Measurements from ENCODE around the gene HIVEP2. TPM values are rescaled to one million over a fixed set of nuclear protein-coding genes. Genes with fewer than 3 reads are reported as not detected.

HIVEP2 gene
- total and polyA plus RNA-seq, 2 donors (not counting 1 experiment from before 2014, with no cell fraction given) = 5.8 to 31.9 TPM

DNA sequence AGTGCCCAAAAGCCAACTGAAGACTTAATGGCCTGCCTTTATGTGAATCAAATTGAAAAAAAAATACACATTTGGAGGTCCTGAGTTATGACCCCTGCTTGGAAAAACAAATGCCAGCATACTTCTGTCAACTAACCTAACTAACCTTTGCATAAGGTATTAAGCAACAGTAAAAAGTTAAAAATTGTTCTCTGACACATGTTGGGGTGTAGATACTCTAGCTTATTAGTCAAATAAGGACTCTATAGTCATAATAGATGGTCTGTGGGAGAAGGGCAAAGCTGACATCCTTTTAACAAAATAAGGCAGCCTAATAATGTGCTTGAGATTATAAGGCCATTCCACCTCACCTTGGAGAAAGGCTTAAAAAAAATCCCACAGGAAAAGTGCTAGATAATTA is 140.5 kb downstream of the HIVEP2 start:
- intact Hi-C loops (cut with micrococcal nuclease) = no loop called here
- no peak overlapping the region for H2AFZ ChIP-seq (ENCODE audit: insufficient read depth, low read depth, low read length, poor library complexity, severe bottlenecking)
- Mint-ChIP-seq H3K4me1 (peaks cover 44% of the 10 kb centered on the region), H3K27ac (no peak overlapping the region), H3K4me3 (no peak overlapping the region), H3K27me3 (no peaks in the 10 kb centered on the region), H3K9me3 (ENCODE audit: insufficient read depth) (no peaks in the 10 kb centered on the region)
- peaks cover 29% of the 10 kb centered on the region for H3K79me2 ChIP-seq (ENCODE audit: control insufficient read depth, insufficient read depth, low read length)
- no peaks in the 10 kb centered on the region for H3K9me3 ChIP-seq (ENCODE audit: control extremely low read depth in 1 of 3, control insufficient read depth in 2 of 3, insufficient read depth in 1 of 3, low read length in 2 of 3)
- DNase-seq = no peak
- ChIA-PET POLR2A (no interaction called here), CTCF (interaction anchor here (1.0 kb wide), 1 partner anchor 10 kb away, joined by 3 read pairs; no protein-coding TSS in a partner anchor)
- H3K4me2 ChIP-seq (replicated peaks; ENCODE audit: low read depth, low read length, poor library complexity, severe bottlenecking) = no peak overlapping the region
- H4K20me1 ChIP-seq (ENCODE audit: control insufficient read depth, insufficient read depth, low read length, poor library complexity, severe bottlenecking) = no peaks in the 10 kb centered on the region
- TF ChIP-seq EZH2 (IDR thresholded peaks at IDR 0.05; ENCODE audit: borderline replicate concordance, insufficient read depth, low read depth, low read length, poor library complexity, severe bottlenecking) = no peak
- TF ChIP-seq, protein P1, sequence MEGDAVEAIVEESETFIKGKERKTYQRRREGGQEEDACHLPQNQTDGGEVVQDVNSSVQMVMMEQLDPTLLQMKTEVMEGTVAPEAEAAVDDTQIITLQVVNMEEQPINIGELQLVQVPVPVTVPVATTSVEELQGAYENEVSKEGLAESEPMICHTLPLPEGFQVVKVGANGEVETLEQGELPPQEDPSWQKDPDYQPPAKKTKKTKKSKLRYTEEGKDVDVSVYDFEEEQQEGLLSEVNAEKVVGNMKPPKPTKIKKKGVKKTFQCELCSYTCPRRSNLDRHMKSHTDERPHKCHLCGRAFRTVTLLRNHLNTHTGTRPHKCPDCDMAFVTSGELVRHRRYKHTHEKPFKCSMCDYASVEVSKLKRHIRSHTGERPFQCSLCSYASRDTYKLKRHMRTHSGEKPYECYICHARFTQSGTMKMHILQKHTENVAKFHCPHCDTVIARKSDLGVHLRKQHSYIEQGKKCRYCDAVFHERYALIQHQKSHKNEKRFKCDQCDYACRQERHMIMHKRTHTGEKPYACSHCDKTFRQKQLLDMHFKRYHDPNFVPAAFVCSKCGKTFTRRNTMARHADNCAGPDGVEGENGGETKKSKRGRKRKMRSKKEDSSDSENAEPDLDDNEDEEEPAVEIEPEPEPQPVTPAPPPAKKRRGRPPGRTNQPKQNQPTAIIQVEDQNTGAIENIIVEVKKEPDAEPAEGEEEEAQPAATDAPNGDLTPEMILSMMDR (IDR thresholded peaks at IDR 0.05) = no peak
- H3K27ac ChIP-seq (ENCODE audit: low read length in 2 of 2) = peak overlapping the region in 1 of 2 donors; percentile 27
- no peak overlapping the region for H3K9ac ChIP-seq (ENCODE audit: low read length)
- ATAC-seq (ENCODE audit: low read depth) = no peak
- no peaks in the 10 kb centered on the region for H3K4me1 ChIP-seq (ENCODE audit: control insufficient read depth in 2 of 2, insufficient read depth in 2 of 2, low read length in 2 of 2)
- no peaks in the 10 kb centered on the region for H3K27me3 ChIP-seq (replicated peaks in 1 of 4; ENCODE audit: control extremely low read depth in 1 of 4, control insufficient read depth in 3 of 4, insufficient read depth in 4 of 4, low read length in 3 of 4)
- no peak overlapping the region for H3K4me3 ChIP-seq (ENCODE audit: control extremely low read depth in 1 of 5, extremely low read depth in 1 of 5, insufficient read depth in 1 of 5, low read depth in 2 of 5, low read length in 4 of 5)
- H3K36me3 ChIP-seq (replicated peaks in 1 of 2; ENCODE audit: control extremely low read depth in 1 of 2, control insufficient read depth in 1 of 2, extremely low read depth in 1 of 2, insufficient read depth in 2 of 2, low read length in 1 of 2) = peaks cover 4 to 8% of the 10 kb centered on the region in 2 experiments

DNA sequence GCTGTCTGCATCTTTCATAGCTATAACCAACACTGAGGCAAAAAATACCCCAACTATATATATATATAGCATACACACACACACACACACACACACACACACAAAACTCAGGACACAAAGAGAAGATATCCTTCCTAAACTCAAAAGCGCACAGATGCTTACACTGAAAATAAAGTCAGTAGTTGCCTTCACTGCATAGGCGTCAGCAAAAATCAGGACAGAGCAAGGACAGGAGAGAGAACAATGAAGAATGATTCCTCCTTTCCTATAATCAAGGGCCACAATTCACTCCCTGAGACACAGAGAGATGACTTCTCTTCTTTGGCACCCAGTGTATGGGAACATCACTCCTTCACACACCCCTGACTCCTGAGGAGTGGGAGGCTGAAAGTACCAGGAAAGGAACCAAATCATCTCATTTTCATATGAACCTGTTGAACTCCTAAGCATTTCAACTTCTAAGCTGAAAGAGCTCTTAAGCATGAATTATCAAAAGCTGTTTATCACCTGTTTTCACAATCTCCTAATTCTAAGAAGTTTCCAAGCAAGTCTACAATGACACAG is 141.4 kb downstream of the HIVEP2 start:
- Mint-ChIP-seq H3K4me1 (peaks cover 53% of the 10 kb centered on the region), H3K27me3 (no peaks in the 10 kb centered on the region), H3K4me3 (no peak overlapping the region), H3K27ac (no peak overlapping the region), H3K9me3 (ENCODE audit: insufficient read depth) (no peaks in the 10 kb centered on the region)
- POLR2A ChIA-PET = no interaction called here
- Histone ChIP-seq H4K20me1 (ENCODE audit: control insufficient read depth, insufficient read depth, low read length, poor library complexity, severe bottlenecking) (no peaks in the 10 kb centered on the region), H3K4me3 (ENCODE audit: control extremely low read depth in 1 of 5, extremely low read depth in 1 of 5, insufficient read depth in 1 of 5, low read depth in 2 of 5, low read length in 4 of 5) (no peak overlapping the region), H3K4me1 (ENCODE audit: control insufficient read depth in 2 of 2, insufficient read depth in 2 of 2, low read length in 2 of 2) (peaks cover under 1 to 3% of the 10 kb centered on the region in 2 donors), H3K9ac (ENCODE audit: low read length) (no peak overlapping the region), H3K36me3 (replicated peaks in 1 of 2; ENCODE audit: control extremely low read depth in 1 of 2, control insufficient read depth in 1 of 2, extremely low read depth in 1 of 2, insufficient read depth in 2 of 2, low read length in 1 of 2) (peaks cover 4 to 8% of the 10 kb centered on the region in 2 experiments), H3K27ac (ENCODE audit: low read length in 2 of 2) (peak overlapping the region in 1 of 2 donors; percentile 55), H2AFZ (ENCODE audit: insufficient read depth, low read depth, low read length, poor library complexity, severe bottlenecking) (no peak overlapping the region), H3K27me3 (replicated peaks in 1 of 4; ENCODE audit: control extremely low read depth in 1 of 4, control insufficient read depth in 3 of 4, insufficient read depth in 4 of 4, low read length in 3 of 4) (no peaks in the 10 kb centered on the region), H3K4me2 (replicated peaks; ENCODE audit: low read depth, low read length, poor library complexity, severe bottlenecking) (no peak overlapping the region), H3K79me2 (ENCODE audit: control insufficient read depth, insufficient read depth, low read length) (peaks cover 24% of the 10 kb centered on the region), H3K9me3 (ENCODE audit: control extremely low read depth in 1 of 3, control insufficient read depth in 2 of 3, insufficient read depth in 1 of 3, low read length in 2 of 3) (no peaks in the 10 kb centered on the region)
- no peak for TF ChIP-seq EZH2 (IDR thresholded peaks at IDR 0.05; ENCODE audit: borderline replicate concordance, insufficient read depth, low read depth, low read length, poor library complexity, severe bottlenecking)
- TF ChIP-seq, protein P1 (IDR thresholded peaks at IDR 0.05) = no peak
- intact Hi-C loops (cut with micrococcal nuclease) = loop anchor here (2.0 kb wide), 1 partner anchor 15 kb away; no protein-coding TSS in a partner anchor
- ATAC-seq (ENCODE audit: low read depth) = no peak
- DNase-seq = no peak
- no CpG with 5 or more reads among the region's 2 CpGs for WGBS (ENCODE audit: insufficient coverage)
- CTCF ChIA-PET = interaction anchor here (1.0 kb wide), 1 partner anchor 9 kb away, joined by 3 read pairs; no protein-coding TSS in a partner anchor
